ENCODE data around the gene AGBL1.

Gene AGBL1

GRCh38 chr15:86138798-86139197, 59.1 kb downstream of the AGBL1 start:
- no peak for TF ChIP-seq CTCF (IDR thresholded peaks at IDR 0.05; ENCODE audit: insufficient read depth, missing control alignments)
- no peak for DNase-seq (ENCODE audit: insufficient read length, low spot score)
- no peak for FAIRE-seq

- DNase-seq (ENCODE audit: insufficient read length, low spot score) (no peak), FAIRE-seq (no peak)
- TF ChIP-seq CTCF (IDR thresholded peaks at IDR 0.05; ENCODE audit: insufficient read depth, missing control alignments), result no peak
These were observed 60.2 kb downstream of the AGBL1 start for GRCh38 chr15:86139828-86140227.

- no peak for DNase-seq (ENCODE audit: insufficient read length, low spot score)
- TF ChIP-seq CTCF (IDR thresholded peaks at IDR 0.05; ENCODE audit: insufficient read depth, missing control alignments), result no peak
- no peak for FAIRE-seq
These were observed 75.0 kb downstream of the AGBL1 start for GRCh38 chr15:86154705-86155104.

GRCh38 chr15:86155551-86155950, 75.9 kb downstream of the AGBL1 start:
- no peak for DNase-seq (ENCODE audit: insufficient read length, low spot score)
- TF ChIP-seq CTCF (IDR thresholded peaks at IDR 0.05; ENCODE audit: insufficient read depth, missing control alignments), result no peak
- FAIRE-seq, result no peak

GRCh38 chr15:86157606-86158293, 78.1 kb downstream of the AGBL1 start:
- DNase-seq (ENCODE audit: insufficient read length, low spot score) (no peak), FAIRE-seq (no peak)
- TF ChIP-seq CTCF (IDR thresholded peaks at IDR 0.05; ENCODE audit: insufficient read depth, missing control alignments), result no peak

- DNase-seq (ENCODE audit: insufficient read length, low spot score), result no peak
- FAIRE-seq, result no peak
- no peak for TF ChIP-seq CTCF (IDR thresholded peaks at IDR 0.05; ENCODE audit: insufficient read depth, missing control alignments)
These were observed 79.8 kb downstream of the AGBL1 start for GRCh38 chr15:86159468-86159867.

- FAIRE-seq, result no peak
- DNase-seq (ENCODE audit: insufficient read length, low spot score), result no peak
- no peak for TF ChIP-seq CTCF (IDR thresholded peaks at IDR 0.05; ENCODE audit: insufficient read depth, missing control alignments)
These were observed 81.6 kb downstream of the AGBL1 start for GRCh38 chr15:86161250-86161649.
